Keratinocyte (primary cell): ENCODE measurements around the gene ADAMTSL1. TPM values are rescaled to one million over a fixed set of nuclear protein-coding genes. Genes with fewer than 3 reads are reported as not detected.

ENCODE experiments used
- DNase-seq: peaks from one replicate; pipeline ENCODE4 v3.0.0-alpha.2; 2011; ENCODE audit warnings: low read depth, missing footprints, low spot score
- FAIRE-seq: peaks from 2 replicates; lab custom pipeline; 2011; peaks lifted over from hg19 to GRCh38; lab: Jason Lieb, UNC
- H2AFZ ChIP-seq: 2 replicates; pipeline ENCODE4 v1.6.0; 2012; ENCODE audit warnings: low read length, control low read depth, inconsistent platforms; ENCODE audit not compliant: control insufficient read depth
- H3K27ac ChIP-seq: 2 replicates; pipeline ENCODE4 v1.5.1; 2011; ENCODE audit warnings: low read length; ENCODE audit not compliant: control insufficient read depth, insufficient read depth
- H3K27me3 ChIP-seq: 3 replicates; pipeline ENCODE4 v1.6.0; 2011; ENCODE audit warnings: low read length; ENCODE audit not compliant: control insufficient read depth, insufficient read depth; ENCODE audit errors: extremely low read depth
- H3K36me3 ChIP-seq, 2 experiments: 2 replicates in 1 of 2; 3 replicates in 1 of 2; pipeline ENCODE4 v1.5.1; 2011; ENCODE audit warnings: low read length in 2 of 2, mild to moderate bottlenecking in 1 of 2; ENCODE audit not compliant: control insufficient read depth in 2 of 2, insufficient read depth in 2 of 2; ENCODE audit errors: extremely low read depth in 1 of 2
- H3K4me1 ChIP-seq: 3 replicates; pipeline ENCODE4 v1.5.1; 2011; ENCODE audit warnings: low read length; ENCODE audit not compliant: control insufficient read depth, insufficient read depth; ENCODE audit errors: extremely low read depth
- H3K4me2 ChIP-seq: 3 replicates; pipeline ENCODE4 v1.6.0; 2011; ENCODE audit warnings: low read depth, low read length; ENCODE audit not compliant: control insufficient read depth, insufficient read depth; ENCODE audit errors: extremely low read depth
- H3K4me3 ChIP-seq, 3 experiments: fragments of 200-600 bp in 1 of 3; sonication (generic) in 1 of 3; 2 replicates in 2 of 3; 3 replicates in 1 of 3; pipeline ENCODE4 v1.5.1; 2011 to 2016; ENCODE audit warnings: low read length in 3 of 3, mild to moderate bottlenecking in 3 of 3, control low read depth in 2 of 3, inconsistent platforms in 1 of 3, low read depth in 1 of 3, mixed read lengths in 1 of 3, mixed run types in 1 of 3, moderate library complexity in 1 of 3; ENCODE audit not compliant: control insufficient read depth in 2 of 3, insufficient read depth in 2 of 3; ENCODE audit errors: extremely low read depth in 1 of 3
- H3K79me2 ChIP-seq: 2 replicates; pipeline ENCODE4 v1.6.0; 2012; ENCODE audit warnings: low read length; ENCODE audit not compliant: control insufficient read depth, insufficient read depth
- H3K9ac ChIP-seq: 3 replicates; pipeline ENCODE4 v1.6.0; 2011; ENCODE audit warnings: low read length; ENCODE audit not compliant: control insufficient read depth, insufficient read depth; ENCODE audit errors: extremely low read depth
- H3K9me1 ChIP-seq: 3 replicates; pipeline ENCODE4 v1.6.0; 2011; ENCODE audit warnings: low read length; ENCODE audit not compliant: control insufficient read depth, insufficient read depth; ENCODE audit errors: extremely low read depth
- H3K9me3 ChIP-seq: 2 replicates; pipeline ENCODE4 v1.5.1; 2012; ENCODE audit warnings: low read depth, low read length; ENCODE audit not compliant: control insufficient read depth
- H4K20me1 ChIP-seq: 3 replicates; pipeline ENCODE4 v1.6.0; 2011; ENCODE audit warnings: low read length; ENCODE audit not compliant: control insufficient read depth, insufficient read depth; ENCODE audit errors: extremely low read depth
- CTCF ChIP-seq, 3 experiments: IDR thresholded peaks in 1 of 3; conservative IDR thresholded peaks in 1 of 3; optimal IDR thresholded peaks in 1 of 3; 2 replicates in 2 of 3; 3 replicates in 1 of 3; pipeline versions ENCODE3 to v1.5.1; 2011; ENCODE audit warnings: low read length in 3 of 3, mild to moderate bottlenecking in 3 of 3, moderate library complexity in 2 of 3, control low read depth in 1 of 3, inconsistent platforms in 1 of 3; ENCODE audit not compliant: insufficient read depth in 2 of 3; ENCODE audit errors: extremely low read depth in 1 of 3
- EZH2 ChIP-seq: IDR thresholded peaks from one replicate; pipeline ENCODE4 v1.6.1; 2012; ENCODE audit warnings: inconsistent platforms, mild to moderate bottlenecking, low read length, moderate library complexity
- dilution Hi-C: fragments of 300-500 bp; cut with MboI; formaldehyde crosslinking; loops from one replicate; pipeline ENCODE4 v1.7.0; 2020; ENCODE audit warnings: low sequenced_read_pairs; ENCODE audit not compliant: extremely low pct_ligation_motif_present
- polyA plus RNA-seq, 5 experiments: library from polyadenylated mRNA; depleted of rRNA in 3 of 5; stranded (reverse) in 3 of 5; stranded (forward) in 1 of 5; unstranded in 1 of 5; fragments of >200 nt; gene quantifications; 1 replicate in 1 of 5; 2 replicates in 3 of 5; 3 replicates in 1 of 5; pipeline versions ENCODE4 v1.2.1 to v1.2.3, GENCODE V29; 2011 to 2012; ENCODE audit warnings: missing spikeins in 2 of 5, low read depth in 1 of 5, low replicate concordance in 1 of 5

The ADAMTSL1 gene
- polyA plus RNA-seq, 1 donor (not counting 4 experiments of a cell fraction or from before 2014, with no cell fraction given) = 1.1 TPM

DNA sequence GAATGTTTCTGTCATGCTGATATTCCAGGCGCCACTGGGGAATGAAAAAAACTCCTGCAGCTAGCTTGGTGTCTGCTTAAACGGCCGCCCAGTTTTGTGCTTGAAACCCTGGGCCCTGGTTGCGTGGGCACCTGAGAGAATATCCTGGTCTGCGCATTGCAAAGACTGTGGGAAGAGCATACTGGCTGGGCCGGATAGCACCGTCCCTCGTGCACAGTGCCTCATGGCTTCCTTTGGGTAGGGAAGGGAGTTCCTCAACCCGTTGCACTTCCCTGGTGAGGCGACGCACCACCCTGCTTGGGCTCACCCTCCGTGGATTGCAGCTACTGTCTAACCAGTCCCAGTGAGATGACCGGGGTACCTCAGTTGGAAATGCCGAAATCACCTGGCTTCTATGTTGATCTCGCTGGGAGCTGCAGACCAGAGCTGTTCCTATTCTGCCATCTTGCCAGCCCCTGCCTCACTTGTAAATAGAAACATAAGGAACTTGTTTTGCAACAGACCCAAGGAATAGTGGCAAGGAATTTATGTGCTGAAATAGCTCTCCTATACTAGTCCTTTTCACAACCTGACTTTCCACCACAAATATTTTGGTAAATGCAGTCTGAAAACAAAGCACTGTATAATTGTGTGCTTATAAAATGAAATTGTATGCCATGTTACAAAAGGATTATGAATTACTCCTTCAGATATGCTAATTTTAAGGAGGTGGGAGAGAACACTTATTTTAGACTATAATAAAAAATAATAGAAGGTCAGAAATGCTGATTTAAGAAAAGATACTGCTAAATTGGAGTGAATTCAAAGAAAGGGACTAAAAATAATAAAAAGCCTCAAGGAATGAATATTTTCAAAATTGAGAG, 90.3 kb downstream of the ADAMTSL1 start:
- no peaks in the 10 kb centered on the region for H3K9me3 ChIP-seq
- H3K27ac ChIP-seq = no peak overlapping the region
- H3K79me2 ChIP-seq = no peaks in the 10 kb centered on the region
- H3K4me1 ChIP-seq = peaks cover 4% of the 10 kb centered on the region
- TF ChIP-seq CTCF (optimal IDR thresholded peaks at IDR 0.05 in 1 of 3, IDR thresholded peaks at IDR 0.05 in 1 of 3, conservative IDR thresholded peaks at IDR 0.05 in 1 of 3; ENCODE audit: extremely low read depth in 1 of 3, insufficient read depth in 2 of 3, low read length in 3 of 3) (no peak), EZH2 (no peak)
- H2AFZ ChIP-seq = no peak overlapping the region
- FAIRE-seq (no peak), DNase-seq (no peak)
- H3K9ac ChIP-seq = no peak overlapping the region
- H4K20me1 ChIP-seq = no peaks in the 10 kb centered on the region
- H3K4me2 ChIP-seq = no peak overlapping the region
- no peaks in the 10 kb centered on the region for H3K9me1 ChIP-seq
- dilution Hi-C loops = no loop called here
- no peaks in the 10 kb centered on the region for H3K27me3 ChIP-seq
- no peak overlapping the region for H3K4me3 ChIP-seq
- no peaks in the 10 kb centered on the region for H3K36me3 ChIP-seq

- no peak overlapping the region for H3K27ac ChIP-seq
- H3K9me1 ChIP-seq = no peaks in the 10 kb centered on the region
- DNase-seq (no peak), FAIRE-seq (peak; percentile 87)
- H3K4me3 ChIP-seq = no peak overlapping the region
- no peaks in the 10 kb centered on the region for H4K20me1 ChIP-seq
- peaks cover 12% of the 10 kb centered on the region for H3K4me1 ChIP-seq
- no peak overlapping the region for H3K4me2 ChIP-seq
- TF ChIP-seq CTCF (optimal IDR thresholded peaks at IDR 0.05 in 1 of 3, IDR thresholded peaks at IDR 0.05 in 1 of 3, conservative IDR thresholded peaks at IDR 0.05 in 1 of 3; ENCODE audit: extremely low read depth in 1 of 3, insufficient read depth in 2 of 3, low read length in 3 of 3) = no peak
- no peak for TF ChIP-seq EZH2
- no peak overlapping the region for H3K9ac ChIP-seq
- dilution Hi-C loops = no loop called here
- no peaks in the 10 kb centered on the region for H3K36me3 ChIP-seq
- no peaks in the 10 kb centered on the region for H3K9me3 ChIP-seq
- H3K79me2 ChIP-seq = no peaks in the 10 kb centered on the region
- no peaks in the 10 kb centered on the region for H3K27me3 ChIP-seq
- no peak overlapping the region for H2AFZ ChIP-seq
Measured at GRCh38 chr9:18566121-18566520, 92.2 kb downstream of the ADAMTSL1 start.
